ENCODE measurements around the gene TCEA2.

DNA sequence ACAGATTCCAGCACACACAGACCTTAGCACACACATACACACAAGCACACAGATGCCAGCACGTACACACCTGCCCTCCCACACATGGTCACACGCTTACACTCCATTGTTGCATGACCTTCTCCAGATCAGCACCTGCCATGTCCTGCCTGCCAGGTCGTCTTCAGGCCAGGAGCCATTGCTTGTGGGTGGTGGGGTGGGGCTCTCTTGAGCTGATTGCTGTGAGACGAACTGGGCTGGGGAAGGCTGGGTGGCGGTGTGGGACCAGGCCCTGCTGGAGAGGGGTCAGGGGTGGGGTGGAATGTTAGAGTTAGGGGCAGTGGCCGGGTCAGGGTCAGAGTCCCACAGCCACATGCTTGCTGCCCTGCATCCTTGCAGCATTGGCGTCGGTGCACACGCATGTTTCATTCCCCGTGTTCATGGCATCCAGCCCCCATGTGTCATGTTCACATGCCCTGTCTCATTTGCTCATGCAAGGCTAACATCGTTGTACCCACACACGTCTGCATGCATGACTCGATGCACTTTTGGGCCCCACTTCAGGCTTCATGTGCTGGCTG, 50.9 kb downstream of the TCEA2 start:
- TF ChIP-seq CTCF (IDR thresholded peaks at IDR 0.05) (no peak), POLR2A (IDR thresholded peaks at IDR 0.05; ENCODE audit: low read depth) (no peak), POLR2AphosphoS5 (IDR thresholded peaks at IDR 0.05) (no peak), EP300 (IDR thresholded peaks at IDR 0.05) (no peak)

Measured in esophagus muscularis mucosa (tissue), 4 donors.